NCI-H187 treated with DMSO at 0.1 percent for 48 hours (cell line): ENCODE data around the gene SPATA20.

ENCODE experiments used
- DNase-seq: peaks from one replicate; lab custom pipeline; 2025; lab: John Stamatoyannopoulos, UW

The SPATA20 gene

GRCh38 chr17:50520483-50520882, 26.5 kb upstream of the SPATA20 start:
- DNase-seq = no peak

DNA sequence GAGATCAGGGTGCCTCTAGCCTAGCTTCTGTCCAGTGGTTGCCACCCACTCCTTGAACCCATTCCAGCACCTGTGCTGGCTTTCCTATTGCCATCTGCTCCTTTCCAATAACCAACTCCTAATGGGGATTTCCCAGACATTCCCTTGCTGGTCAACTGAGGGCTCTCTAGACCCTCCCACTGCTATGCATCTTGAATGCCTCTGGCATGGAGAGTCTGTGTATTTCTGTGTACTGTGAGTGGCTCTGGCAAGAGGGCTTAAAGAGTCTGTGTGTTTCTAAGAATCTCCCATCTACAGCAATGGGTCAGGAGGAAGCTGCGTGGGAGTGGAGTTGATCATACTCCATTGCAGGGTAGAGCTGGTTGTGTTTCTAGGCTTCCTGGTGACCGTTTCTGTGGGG, 25.5 kb upstream of the SPATA20 start:
- no peak for DNase-seq

GRCh38 chr17:50522766-50523165, 24.2 kb upstream of the SPATA20 start:
- DNase-seq = no peak

- DNase-seq = no peak
These were observed 23.8 kb upstream of the SPATA20 start for GRCh38 chr17:50523208-50523607.

- DNase-seq = no peak
These were observed 22.1 kb upstream of the SPATA20 start for GRCh38 chr17:50524838-50525237.

DNA sequence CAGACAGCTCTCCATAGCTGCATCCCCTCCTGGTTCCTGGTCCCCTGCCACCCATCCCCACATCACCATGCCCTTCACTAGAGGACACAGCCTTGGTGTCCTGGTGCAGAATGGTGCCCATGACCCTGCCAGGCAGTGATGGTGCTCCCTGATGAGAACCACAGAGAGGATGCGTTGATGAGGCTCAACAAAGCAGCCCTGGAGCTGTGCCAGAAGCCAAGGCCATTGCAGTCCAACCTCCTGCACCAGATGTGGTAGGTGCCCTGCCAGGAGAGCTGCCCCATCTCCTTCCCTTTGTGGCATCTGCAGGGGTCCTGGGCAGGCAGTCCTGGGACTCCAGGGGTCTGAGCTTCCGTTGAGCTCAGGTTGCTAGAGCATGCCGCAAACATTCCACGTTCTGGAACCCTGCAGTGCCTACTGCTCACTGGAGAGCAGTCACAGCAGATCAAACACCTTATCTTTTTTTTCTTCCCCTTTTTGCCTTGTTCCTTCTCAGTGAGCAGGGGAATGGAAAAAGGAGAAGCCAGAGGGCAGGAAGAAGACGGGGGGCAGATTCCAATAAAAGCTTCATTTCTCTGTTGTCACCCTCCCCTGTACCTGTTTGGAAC, 19.7 kb upstream of the SPATA20 start:
- no peak for DNase-seq

DNA sequence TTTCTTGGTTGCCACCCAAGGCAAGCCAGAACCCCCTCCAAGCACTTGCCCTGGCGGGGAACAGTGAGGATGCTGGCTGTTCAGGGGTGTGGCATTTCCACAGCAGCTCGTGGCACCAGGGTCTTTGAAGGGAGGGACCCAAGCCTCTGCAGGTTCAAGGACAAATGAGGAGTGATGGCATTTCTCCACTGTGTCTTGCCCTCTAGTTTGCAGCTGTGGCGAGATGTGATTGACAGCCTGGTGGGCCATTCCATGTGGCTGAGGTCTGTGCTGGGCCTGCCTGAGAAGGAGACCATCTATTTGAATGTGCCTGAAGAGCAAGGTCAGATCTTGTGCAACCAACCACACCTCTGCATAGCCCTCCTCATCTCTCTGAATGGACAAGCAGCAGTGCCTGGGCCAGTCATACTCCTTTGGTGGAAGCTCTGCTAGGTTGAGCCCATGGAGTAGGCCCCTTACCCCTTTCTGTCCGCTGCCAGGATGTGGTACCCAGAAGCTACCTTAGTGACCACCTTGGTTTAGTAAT, 19.0 kb upstream of the SPATA20 start:
- no peak for DNase-seq

GRCh38 chr17:50529849-50530248, 17.1 kb upstream of the SPATA20 start:
- no peak for DNase-seq

DNA sequence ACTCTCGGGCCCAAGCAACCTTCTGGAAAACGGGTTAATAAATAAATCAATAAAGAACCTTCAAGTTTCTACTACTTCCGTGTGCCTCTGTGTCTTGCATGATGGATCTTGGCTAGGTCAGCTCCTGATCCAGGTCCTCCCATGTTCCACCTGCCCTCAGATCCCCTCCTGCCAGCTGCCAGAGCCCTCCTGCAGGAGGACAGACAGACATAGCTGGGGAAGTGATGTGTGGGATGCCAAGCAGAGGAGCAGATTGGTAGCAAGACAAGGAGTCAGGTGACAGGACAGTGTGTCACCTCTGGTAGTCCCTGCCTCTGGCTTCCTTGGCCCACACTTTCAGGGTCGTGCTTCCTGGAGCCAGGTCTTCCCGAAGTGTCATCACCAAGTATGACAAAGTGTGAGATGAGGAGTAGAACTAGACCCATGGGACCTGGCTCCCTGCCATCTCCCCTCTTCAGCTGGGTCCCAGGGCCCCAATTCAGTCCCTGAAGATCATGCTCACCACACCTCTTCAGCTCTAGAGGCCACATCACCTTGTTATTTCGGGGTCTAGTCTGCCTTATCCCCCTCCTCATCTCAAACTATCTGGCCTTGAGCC, 15.4 kb upstream of the SPATA20 start:
- DNase-seq = no peak

DNA sequence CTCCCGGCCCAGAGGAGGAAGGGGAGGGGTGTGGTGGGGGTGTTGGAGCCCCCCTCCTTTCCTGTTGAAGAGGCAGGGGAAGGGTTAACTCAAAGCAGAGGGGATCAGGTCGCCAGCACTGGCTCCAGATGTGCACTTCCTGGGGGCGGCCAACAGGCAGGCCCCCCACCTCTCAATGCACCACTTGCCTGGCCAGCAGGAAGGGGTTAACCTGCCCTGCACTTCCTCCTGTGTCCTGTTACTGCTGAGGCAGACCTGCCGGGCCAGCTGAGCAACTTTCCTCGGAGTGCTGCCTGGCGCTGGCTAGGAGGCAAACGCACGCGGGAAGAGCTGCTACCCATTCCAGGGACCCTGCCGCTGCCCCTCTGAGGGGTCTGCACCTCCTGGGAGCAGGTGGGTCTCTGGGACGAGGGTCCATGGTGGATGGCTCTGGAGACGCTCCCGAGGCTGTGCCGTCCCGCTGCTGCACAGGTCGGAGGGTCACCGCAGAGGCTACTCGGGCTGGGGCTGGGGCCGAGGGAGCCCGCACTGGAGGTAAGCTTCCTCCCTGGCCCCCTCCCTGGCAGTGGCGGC, 14.4 kb upstream of the SPATA20 start, which contains the start of gene EPN3:
EPN3 (plus strand) TSS at position 284 of the 573 bp plus-strand sequence. CDS start 3,822 bp downstream, outside the sequence.
- DNase-seq = no peak

- no peak for DNase-seq
These were observed 13.8 kb upstream of the SPATA20 start for GRCh38 chr17:50533185-50533584.

DNA sequence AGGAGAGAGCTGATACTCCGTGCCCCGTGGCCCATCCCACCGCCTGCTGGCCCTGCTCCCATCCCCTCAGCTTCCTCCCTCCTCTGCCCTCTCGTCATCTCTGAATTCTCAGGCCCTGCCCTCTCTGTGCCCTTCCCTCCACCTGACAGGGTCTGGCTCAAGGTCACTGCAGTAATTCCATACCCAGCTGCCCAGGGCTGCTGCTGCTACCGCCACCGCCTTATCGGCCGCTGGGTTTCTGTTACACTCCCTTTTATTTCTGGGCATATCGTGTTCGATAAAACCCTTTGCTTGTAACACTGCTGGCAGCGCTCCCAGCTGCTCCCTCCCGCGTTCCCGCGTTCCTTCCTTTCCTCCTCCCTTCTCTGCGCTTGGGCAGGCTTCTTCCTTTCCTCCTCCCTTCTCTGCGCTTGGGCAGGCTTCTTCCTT, 13.2 kb upstream of the SPATA20 start:
- no peak for DNase-seq

GRCh38 chr17:50534222-50534978, 12.6 kb upstream of the SPATA20 start:
- no peak for DNase-seq

GRCh38 chr17:50534979-50535326, 12.0 kb upstream of the SPATA20 start:
- no peak for DNase-seq

- DNase-seq = no peak
These were observed 11.6 kb upstream of the SPATA20 start for GRCh38 chr17:50535407-50535806.

GRCh38 chr17:50536683-50537646, 10.0 kb upstream of the SPATA20 start:
- DNase-seq = no peak

DNA sequence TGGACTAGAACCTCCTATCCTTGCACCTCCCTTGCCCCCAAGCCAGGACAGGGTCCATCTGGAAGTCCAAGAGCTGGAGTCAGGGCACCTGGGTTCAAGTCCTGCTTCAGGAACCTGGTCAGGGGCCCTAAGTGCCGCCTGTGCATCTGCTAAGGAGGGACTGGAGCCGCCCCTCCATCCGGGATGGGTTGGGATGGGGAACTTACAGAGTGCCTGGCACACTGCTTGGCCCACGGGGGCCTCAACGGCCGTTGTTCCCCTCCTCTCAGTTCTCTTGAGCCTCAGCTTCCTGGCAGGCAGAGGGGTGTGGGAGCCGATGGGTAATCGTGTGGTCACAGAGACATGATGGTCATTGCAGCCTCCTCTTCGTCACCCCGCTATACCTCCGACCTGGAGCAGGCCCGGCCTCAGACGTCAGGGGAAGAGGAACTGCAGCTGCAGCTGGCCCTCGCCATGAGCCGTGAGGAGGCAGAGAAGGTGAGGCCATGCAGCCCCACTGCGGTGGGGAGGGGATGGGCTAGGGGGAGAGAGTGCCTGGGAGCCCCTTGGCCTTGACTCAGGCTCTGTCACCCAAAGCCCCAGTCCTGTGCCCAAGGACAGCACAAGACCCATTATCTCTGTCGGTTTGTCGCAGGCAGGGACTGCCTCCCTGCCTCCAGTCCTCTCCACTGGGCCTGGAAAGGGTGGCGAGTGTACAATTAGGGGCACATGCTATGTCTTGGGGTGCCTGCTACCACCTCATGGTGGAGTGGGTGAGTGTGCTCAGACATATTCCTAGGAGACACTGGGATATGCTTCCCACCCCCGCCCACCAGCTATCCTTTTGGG, 9.0 kb upstream of the SPATA20 start:
- DNase-seq = no peak

DNA sequence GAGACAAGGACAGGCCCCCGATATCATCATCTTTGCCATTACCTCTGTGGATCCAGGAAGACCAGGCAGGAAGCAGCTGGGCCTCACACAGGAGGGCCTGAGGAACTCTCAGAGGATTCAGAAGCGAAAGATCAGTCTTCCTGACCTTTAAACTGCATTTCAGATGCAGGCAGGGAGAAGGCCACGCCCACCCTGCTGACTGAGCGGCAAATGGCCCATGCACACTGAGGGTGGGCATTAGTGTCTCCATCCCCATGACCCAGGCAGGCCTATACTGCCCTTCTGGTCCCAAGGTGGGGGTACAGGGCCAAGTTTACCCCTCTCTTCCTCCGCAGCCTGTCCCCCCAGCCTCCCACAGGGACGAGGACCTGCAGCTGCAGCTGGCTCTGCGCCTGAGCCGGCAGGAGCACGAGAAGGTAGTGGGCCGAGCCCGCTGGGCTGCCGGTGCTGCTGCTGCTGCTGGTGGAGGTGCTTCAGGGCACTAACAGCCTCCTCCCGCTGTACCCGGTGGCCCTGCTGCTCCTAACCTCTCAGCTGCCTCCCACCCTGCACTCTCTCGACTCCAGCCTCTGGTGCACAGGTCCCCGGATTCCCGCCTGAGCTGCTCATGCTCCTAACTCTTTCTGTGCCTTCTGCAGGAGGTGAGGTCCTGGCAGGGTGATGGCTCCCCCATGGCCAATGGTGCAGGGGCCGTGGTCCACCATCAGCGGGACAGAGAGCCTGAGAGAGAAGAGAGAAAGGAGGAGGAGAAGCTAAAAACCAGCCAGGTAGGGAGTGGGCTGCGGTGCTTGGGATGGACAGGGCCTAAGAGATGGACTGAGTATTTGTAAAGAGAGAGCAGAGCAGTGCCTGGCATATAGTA, 8.2 kb upstream of the SPATA20 start:
- no peak for DNase-seq

- no peak for DNase-seq
These were observed 7.0 kb upstream of the SPATA20 start for GRCh38 chr17:50539762-50540559.
